ES-I3 (cell line): Measurements from ENCODE around the gene HAPLN2.
A peak's percentile ranks its signal among the peaks of the same experiment; 100 is the strongest.
"Not testable (repeated sequence)": the region's sequence is repeated elsewhere in the genome, so short reads cannot be mapped to it uniquely, and the experiment has no call there.

ENCODE experiments used
- H3K36me3 ChIP-seq: 2 replicates; pipeline ENCODE4 v1.6.1; 2013; ENCODE audit warnings: mild to moderate bottlenecking, low read length, control low read depth, moderate library complexity; ENCODE audit not compliant: insufficient read depth
- H3K4me1 ChIP-seq: 2 replicates; pipeline ENCODE4 v1.6.1; 2013; ENCODE audit warnings: mild to moderate bottlenecking, control low read depth, low read length; ENCODE audit not compliant: insufficient read depth
- H3K9ac ChIP-seq: 2 replicates; pipeline ENCODE4 v1.6.1; 2013; ENCODE audit warnings: low read depth, mild to moderate bottlenecking, low read length, moderate library complexity
- H3K9me3 ChIP-seq: 2 replicates; pipeline ENCODE4 v1.6.1; 2013; ENCODE audit warnings: mild to moderate bottlenecking, low read length, moderate library complexity; ENCODE audit not compliant: control insufficient read depth, insufficient read depth

HAPLN2 gene

GRCh38 chr1:156598731-156599432 lies 20.3 kb upstream of the HAPLN2 start:
- H3K9ac ChIP-seq: no peak overlapping the region
- H3K9me3 ChIP-seq: no peaks in the 10 kb centered on the region
- H3K4me1 ChIP-seq: no peaks in the 10 kb centered on the region
- H3K36me3 ChIP-seq: peaks cover 22% of the 10 kb centered on the region

- Histone ChIP-seq H3K9me3 (no peaks in the 10 kb centered on the region), H3K4me1 (no peaks in the 10 kb centered on the region), H3K36me3 (peaks cover 22% of the 10 kb centered on the region), H3K9ac (no peak overlapping the region)
These were observed 19.4 kb upstream of the HAPLN2 start for GRCh38 chr1:156599811-156600210.

GRCh38 chr1:156600733-156601121 lies 18.5 kb upstream of the HAPLN2 start:
- Histone ChIP-seq H3K36me3 (peaks cover 18% of the 10 kb centered on the region), H3K9ac (peak overlapping the region; percentile 81), H3K9me3 (no peaks in the 10 kb centered on the region), H3K4me1 (no peaks in the 10 kb centered on the region)

- Histone ChIP-seq H3K9me3 (no peaks in the 10 kb centered on the region), H3K36me3 (peaks cover 14% of the 10 kb centered on the region), H3K4me1 (no peaks in the 10 kb centered on the region), H3K9ac (peak within 1 kb of the TSS; percentile 81)
These were observed 17.9 kb upstream of the HAPLN2 start, which contains the start of gene GPATCH4 for GRCh38 chr1:156601122-156601830. Gene GPATCH4, minus strand, starts transcription at chr1:156601479.

GRCh38 chr1:156601892-156602291 lies 17.3 kb upstream of the HAPLN2 start:
- Histone ChIP-seq H3K36me3 (peaks cover 9% of the 10 kb centered on the region), H3K9me3 (no peaks in the 10 kb centered on the region), H3K4me1 (no peaks in the 10 kb centered on the region), H3K9ac (peak overlapping the region; percentile 81; the same call in 1 of the 2 replicates)

- Histone ChIP-seq H3K9me3 (no peaks in the 10 kb centered on the region), H3K9ac (peak overlapping the region; percentile 25; the same call in 1 of the 2 replicates), H3K4me1 (no peaks in the 10 kb centered on the region), H3K36me3 (peaks cover 6% of the 10 kb centered on the region)
These were observed 16.6 kb upstream of the HAPLN2 start for GRCh38 chr1:156602557-156602993.

- H3K4me1 ChIP-seq, H3K9me3 ChIP-seq, H3K9ac ChIP-seq, H3K36me3 ChIP-seq: not testable (repeated sequence)
These were observed 11.9 kb upstream of the HAPLN2 start for GRCh38 chr1:156607344-156607743.

- Histone ChIP-seq H3K36me3 (no peaks in the 10 kb centered on the region), H3K9me3 (no peaks in the 10 kb centered on the region), H3K4me1 (no peaks in the 10 kb centered on the region), H3K9ac (no peak overlapping the region)
These were observed 11.1 kb upstream of the HAPLN2 start for GRCh38 chr1:156608036-156608674.

- Histone ChIP-seq H3K36me3 (no peaks in the 10 kb centered on the region), H3K4me1 (no peaks in the 10 kb centered on the region), H3K9ac (no peak overlapping the region), H3K9me3 (no peaks in the 10 kb centered on the region)
These were observed 10.2 kb upstream of the HAPLN2 start for GRCh38 chr1:156608981-156609380.

GRCh38 chr1:156610072-156610471 lies 9.1 kb upstream of the HAPLN2 start:
- H3K4me1 ChIP-seq, H3K36me3 ChIP-seq, H3K9ac ChIP-seq, H3K9me3 ChIP-seq: not testable (repeated sequence)

GRCh38 chr1:156612666-156613065 lies 6.5 kb upstream of the HAPLN2 start:
- Histone ChIP-seq H3K36me3 (no peaks in the 10 kb centered on the region), H3K4me1 (peaks cover 6% of the 10 kb centered on the region; the same call in 1 of the 2 replicates), H3K9ac (no peak overlapping the region), H3K9me3 (no peaks in the 10 kb centered on the region)

- Histone ChIP-seq H3K36me3 (no peaks in the 10 kb centered on the region), H3K4me1 (peaks cover 6% of the 10 kb centered on the region; the same call in 1 of the 2 replicates), H3K9me3 (no peaks in the 10 kb centered on the region), H3K9ac (no peak overlapping the region)
These were observed 3.3 kb upstream of the HAPLN2 start for GRCh38 chr1:156615946-156616345.

- peaks cover 6% of the 10 kb centered on the region; the same call in 1 of the 2 replicates for H3K4me1 ChIP-seq
- H3K36me3 ChIP-seq: no peaks in the 10 kb centered on the region
- H3K9ac ChIP-seq: no peak overlapping the region
- no peaks in the 10 kb centered on the region for H3K9me3 ChIP-seq
These were observed 2.8 kb upstream of the HAPLN2 start for GRCh38 chr1:156616463-156616862.

GRCh38 chr1:156619582-156619955 lies 354 bp downstream of the HAPLN2 start:
- no peaks in the 10 kb centered on the region for H3K36me3 ChIP-seq
- no peak overlapping the region for H3K9ac ChIP-seq
- H3K9me3 ChIP-seq: no peaks in the 10 kb centered on the region
- peaks cover 6% of the 10 kb centered on the region; the same call in 1 of the 2 replicates for H3K4me1 ChIP-seq
